ENCODE measurements around the gene UIMC1.

The UIMC1 gene

DNA sequence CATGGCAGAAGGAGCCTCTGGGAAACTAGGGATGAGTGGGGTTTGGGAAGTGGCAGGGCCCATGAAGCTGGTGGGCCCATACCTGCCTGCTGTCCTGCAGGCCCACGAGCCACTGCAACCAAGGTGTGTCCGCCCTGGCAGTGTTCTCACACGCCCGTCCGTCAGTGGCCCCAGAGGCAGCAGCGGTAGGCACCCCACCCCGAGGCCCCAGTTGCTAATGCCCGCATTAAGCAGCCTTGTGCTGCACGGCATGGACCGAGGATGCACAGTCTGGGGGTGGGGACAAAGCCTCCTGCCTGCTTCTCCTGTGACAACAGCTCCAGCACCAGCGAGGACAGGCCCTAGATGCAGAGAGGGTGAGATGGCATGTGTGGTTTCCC is 148.7 kb downstream of the UIMC1 start:
- TF ChIP-seq, protein P1, sequence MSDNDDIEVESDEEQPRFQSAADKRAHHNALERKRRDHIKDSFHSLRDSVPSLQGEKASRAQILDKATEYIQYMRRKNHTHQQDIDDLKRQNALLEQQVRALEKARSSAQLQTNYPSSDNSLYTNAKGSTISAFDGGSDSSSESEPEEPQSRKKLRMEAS (IDR thresholded peaks at IDR 0.05) = no peak
- TF ChIP-seq, protein P2, sequence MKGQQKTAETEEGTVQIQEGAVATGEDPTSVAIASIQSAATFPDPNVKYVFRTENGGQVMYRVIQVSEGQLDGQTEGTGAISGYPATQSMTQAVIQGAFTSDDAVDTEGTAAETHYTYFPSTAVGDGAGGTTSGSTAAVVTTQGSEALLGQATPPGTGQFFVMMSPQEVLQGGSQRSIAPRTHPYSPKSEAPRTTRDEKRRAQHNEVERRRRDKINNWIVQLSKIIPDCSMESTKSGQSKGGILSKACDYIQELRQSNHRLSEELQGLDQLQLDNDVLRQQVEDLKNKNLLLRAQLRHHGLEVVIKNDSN (IDR thresholded peaks at IDR 0.05) = no peak
- TF ChIP-seq CEBPB (IDR thresholded peaks at IDR 0.05) (no peak), FOXM1 (IDR thresholded peaks at IDR 0.05; ENCODE audit: borderline replicate concordance, low read depth) (no peak), ZBTB7A (IDR thresholded peaks at IDR 0.05; ENCODE audit: low read depth) (no peak), EGR1 (IDR thresholded peaks at IDR 0.05) (no peak), TEAD4 (IDR thresholded peaks at IDR 0.05) (no peak), TCF12 (IDR thresholded peaks at IDR 0.05; ENCODE audit: low read depth) (no peak), RAD21 (IDR thresholded peaks at IDR 0.05; ENCODE audit: low read depth) (no peak), TAF1 (IDR thresholded peaks at IDR 0.05; ENCODE audit: low read depth) (no peak), CREB1 (IDR thresholded peaks at IDR 0.05; ENCODE audit: low read depth) (no peak), NFIC (IDR thresholded peaks at IDR 0.05) (no peak)
- TF ChIP-seq, protein P3, sequence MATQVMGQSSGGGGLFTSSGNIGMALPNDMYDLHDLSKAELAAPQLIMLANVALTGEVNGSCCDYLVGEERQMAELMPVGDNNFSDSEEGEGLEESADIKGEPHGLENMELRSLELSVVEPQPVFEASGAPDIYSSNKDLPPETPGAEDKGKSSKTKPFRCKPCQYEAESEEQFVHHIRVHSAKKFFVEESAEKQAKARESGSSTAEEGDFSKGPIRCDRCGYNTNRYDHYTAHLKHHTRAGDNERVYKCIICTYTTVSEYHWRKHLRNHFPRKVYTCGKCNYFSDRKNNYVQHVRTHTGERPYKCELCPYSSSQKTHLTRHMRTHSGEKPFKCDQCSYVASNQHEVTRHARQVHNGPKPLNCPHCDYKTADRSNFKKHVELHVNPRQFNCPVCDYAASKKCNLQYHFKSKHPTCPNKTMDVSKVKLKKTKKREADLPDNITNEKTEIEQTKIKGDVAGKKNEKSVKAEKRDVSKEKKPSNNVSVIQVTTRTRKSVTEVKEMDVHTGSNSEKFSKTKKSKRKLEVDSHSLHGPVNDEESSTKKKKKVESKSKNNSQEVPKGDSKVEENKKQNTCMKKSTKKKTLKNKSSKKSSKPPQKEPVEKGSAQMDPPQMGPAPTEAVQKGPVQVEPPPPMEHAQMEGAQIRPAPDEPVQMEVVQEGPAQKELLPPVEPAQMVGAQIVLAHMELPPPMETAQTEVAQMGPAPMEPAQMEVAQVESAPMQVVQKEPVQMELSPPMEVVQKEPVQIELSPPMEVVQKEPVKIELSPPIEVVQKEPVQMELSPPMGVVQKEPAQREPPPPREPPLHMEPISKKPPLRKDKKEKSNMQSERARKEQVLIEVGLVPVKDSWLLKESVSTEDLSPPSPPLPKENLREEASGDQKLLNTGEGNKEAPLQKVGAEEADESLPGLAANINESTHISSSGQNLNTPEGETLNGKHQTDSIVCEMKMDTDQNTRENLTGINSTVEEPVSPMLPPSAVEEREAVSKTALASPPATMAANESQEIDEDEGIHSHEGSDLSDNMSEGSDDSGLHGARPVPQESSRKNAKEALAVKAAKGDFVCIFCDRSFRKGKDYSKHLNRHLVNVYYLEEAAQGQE (IDR thresholded peaks at IDR 0.05; ENCODE audit: low read depth) = no peak

DNA sequence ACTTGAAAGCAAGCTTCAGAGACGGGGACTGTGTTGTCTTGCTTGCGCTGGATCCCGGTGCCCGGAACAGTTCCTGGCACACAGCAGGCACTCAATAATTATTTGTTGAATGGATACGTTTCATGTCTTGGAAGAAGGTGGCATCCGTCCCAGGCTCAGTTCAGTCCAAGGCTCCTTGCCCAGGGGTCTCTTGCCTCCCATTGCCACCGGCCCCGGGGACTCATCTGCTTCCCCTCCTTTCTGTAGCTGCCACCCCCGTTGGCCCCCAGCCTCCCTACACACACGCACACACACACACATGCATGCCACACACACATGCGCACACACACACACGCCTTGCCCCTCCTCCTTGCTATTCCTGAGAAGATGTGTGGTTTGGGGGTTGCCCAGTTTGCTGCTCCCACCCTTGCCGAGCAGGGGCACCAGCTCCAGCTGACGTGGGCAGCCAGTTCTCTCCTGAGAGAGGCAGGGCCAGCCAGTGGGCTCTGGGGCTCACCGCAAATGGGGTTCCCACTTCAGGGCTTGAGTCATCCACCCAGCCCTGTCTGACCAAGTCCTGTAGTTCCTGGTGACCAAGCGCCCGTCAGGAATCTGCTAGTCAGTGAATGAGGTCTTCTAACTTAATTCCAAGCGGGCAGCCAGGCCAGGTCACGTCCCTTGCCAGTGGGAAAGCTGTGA is 149.2 kb downstream of the UIMC1 start:
- no peak for TF ChIP-seq EGR1 (IDR thresholded peaks at IDR 0.05)
- no peak for TF ChIP-seq CEBPB (IDR thresholded peaks at IDR 0.05)
- TF ChIP-seq, protein P1 (IDR thresholded peaks at IDR 0.05) = no peak
- no peak for TF ChIP-seq CREB1 (IDR thresholded peaks at IDR 0.05; ENCODE audit: low read depth)
- no peak for TF ChIP-seq EP300 (IDR thresholded peaks at IDR 0.05; ENCODE audit: borderline replicate concordance)
- TF ChIP-seq NFIC (IDR thresholded peaks at IDR 0.05) = no peak
- TF ChIP-seq TCF12 (IDR thresholded peaks at IDR 0.05; ENCODE audit: low read depth) = no peak
- TF ChIP-seq, protein P3 (IDR thresholded peaks at IDR 0.05; ENCODE audit: low read depth) = no peak
- TF ChIP-seq, protein P2 (IDR thresholded peaks at IDR 0.05) = no peak
- no peak for TF ChIP-seq TEAD4 (IDR thresholded peaks at IDR 0.05)
- no peak for TF ChIP-seq ZBTB7A (IDR thresholded peaks at IDR 0.05; ENCODE audit: low read depth)
- TF ChIP-seq YY1 (IDR thresholded peaks at IDR 0.05; ENCODE audit: low read depth) = no peak
- TF ChIP-seq TAF1 (IDR thresholded peaks at IDR 0.05; ENCODE audit: low read depth) = no peak
- TF ChIP-seq RAD21 (IDR thresholded peaks at IDR 0.05; ENCODE audit: low read depth) = no peak
- TF ChIP-seq FOXM1 (IDR thresholded peaks at IDR 0.05; ENCODE audit: borderline replicate concordance, low read depth) = no peak

DNA sequence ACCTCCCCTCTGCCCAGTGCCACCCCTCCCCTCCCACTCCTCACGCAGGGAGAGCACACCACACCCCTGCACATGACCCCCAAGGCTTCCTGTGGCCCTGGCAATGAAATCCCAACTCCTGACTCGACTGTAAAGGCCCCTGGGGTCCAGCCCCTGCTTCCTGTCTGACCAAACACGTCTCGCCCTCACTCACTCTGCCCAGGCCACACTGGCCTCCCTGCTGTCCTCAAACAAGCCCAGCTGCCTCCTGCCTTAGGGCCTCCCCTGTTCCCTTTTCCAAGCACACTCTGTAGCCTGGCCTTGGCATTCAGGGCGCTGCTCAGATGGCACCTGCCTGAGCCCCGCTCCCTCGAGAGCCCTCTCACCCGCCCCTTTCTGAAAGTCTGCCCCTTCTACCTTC is 149.8 kb downstream of the UIMC1 start:
- TF ChIP-seq TAF1 (IDR thresholded peaks at IDR 0.05; ENCODE audit: low read depth) (no peak), NFIC (IDR thresholded peaks at IDR 0.05) (no peak), YY1 (IDR thresholded peaks at IDR 0.05; ENCODE audit: low read depth) (no peak)
- TF ChIP-seq, protein P2 (IDR thresholded peaks at IDR 0.05) = no peak

DNA sequence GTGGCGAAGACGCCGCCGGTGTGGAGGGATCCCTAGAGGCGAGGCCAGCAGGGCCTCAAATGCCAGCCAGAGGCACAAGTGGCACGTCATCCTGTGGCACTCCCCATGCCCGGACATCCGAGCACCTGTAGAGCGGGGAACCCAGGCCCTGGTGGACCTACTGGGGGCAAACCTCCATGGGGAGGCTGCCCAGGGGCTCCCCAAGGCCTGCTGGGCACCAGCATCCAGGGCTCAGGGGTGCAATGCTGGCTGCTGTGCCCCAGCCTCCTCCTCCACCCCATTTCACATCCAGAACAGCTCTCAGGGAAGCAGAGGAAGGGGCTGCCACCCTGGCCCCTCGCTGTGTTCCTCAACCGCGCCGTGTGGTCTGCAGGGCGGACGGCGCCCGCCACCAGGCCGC is 151.0 kb downstream of the UIMC1 start:
- TF ChIP-seq, protein P2 (IDR thresholded peaks at IDR 0.05) = no peak
- no peak for TF ChIP-seq TEAD4 (IDR thresholded peaks at IDR 0.05)
- TF ChIP-seq, protein P1 (IDR thresholded peaks at IDR 0.05) = no peak
- no peak for TF ChIP-seq RAD21 (IDR thresholded peaks at IDR 0.05; ENCODE audit: low read depth)

All from Ishikawa (cell line).